Measurements from ENCODE around the gene LRWD1. TPM values are rescaled to one million over a fixed set of nuclear protein-coding genes. Genes with fewer than 3 reads are reported as not detected.
A peak's percentile ranks its signal among the peaks of the same experiment; 100 is the strongest.

The LRWD1 gene
- total RNA-seq, 1 experiment from 2014 or later = 15.2 TPM

- Histone ChIP-seq H3K27me3 (ENCODE audit: low read length) (no peaks in the 10 kb centered on the region), H4K20me1 (ENCODE audit: insufficient read depth, low read depth, low read length) (no peaks in the 10 kb centered on the region), H3K9ac (ENCODE audit: low read length) (no peak overlapping the region), H3K4me2 (ENCODE audit: low read depth, low read length, poor library complexity, severe bottlenecking) (no peak overlapping the region), H2AFZ (ENCODE audit: low read length) (no peak overlapping the region), H3K9me3 (ENCODE audit: low read length) (no peaks in the 10 kb centered on the region), H3K79me2 (ENCODE audit: low read length) (peaks cover 6% of the 10 kb centered on the region; the same call in 1 of the 2 replicates), H3K4me3 (ENCODE audit: low read length) (no peak overlapping the region), H3K27ac (ENCODE audit: low read length) (no peak overlapping the region), H3K36me3 (ENCODE audit: insufficient read depth, low read length) (no peaks in the 10 kb centered on the region; the same call in 1 of the 2 replicates), H3K4me1 (ENCODE audit: low read length) (no peaks in the 10 kb centered on the region), H3K9me2 (replicated peaks; ENCODE audit: insufficient read depth, low read length) (no peaks in the 10 kb centered on the region)
- no peak for DNase-seq
Observed at GRCh38 chr7:102457352-102457924, 7.3 kb upstream of the LRWD1 start.

GRCh38 chr7:102459221-102459844, 5.5 kb upstream of the LRWD1 start:
- Histone ChIP-seq H3K27ac (ENCODE audit: low read length) (no peak overlapping the region), H3K36me3 (ENCODE audit: insufficient read depth, low read length) (no peaks in the 10 kb centered on the region; the same call in 1 of the 2 replicates), H3K4me2 (ENCODE audit: low read depth, low read length, poor library complexity, severe bottlenecking) (no peak overlapping the region), H3K79me2 (ENCODE audit: low read length) (peaks cover 23% of the 10 kb centered on the region), H4K20me1 (ENCODE audit: insufficient read depth, low read depth, low read length) (no peaks in the 10 kb centered on the region), H3K4me1 (ENCODE audit: low read length) (peaks cover 9% of the 10 kb centered on the region), H3K27me3 (ENCODE audit: low read length) (no peaks in the 10 kb centered on the region), H2AFZ (ENCODE audit: low read length) (no peak overlapping the region), H3K9ac (ENCODE audit: low read length) (no peak overlapping the region), H3K4me3 (ENCODE audit: low read length) (no peak overlapping the region), H3K9me2 (replicated peaks; ENCODE audit: insufficient read depth, low read length) (no peaks in the 10 kb centered on the region), H3K9me3 (ENCODE audit: low read length) (no peaks in the 10 kb centered on the region)
- DNase-seq = no peak

GRCh38 chr7:102460467-102460866, 4.3 kb upstream of the LRWD1 start:
- Histone ChIP-seq H3K9me2 (replicated peaks; ENCODE audit: insufficient read depth, low read length) (no peaks in the 10 kb centered on the region), H3K9me3 (ENCODE audit: low read length) (no peaks in the 10 kb centered on the region), H3K4me1 (ENCODE audit: low read length) (peaks cover 12% of the 10 kb centered on the region), H3K36me3 (ENCODE audit: insufficient read depth, low read length) (no peaks in the 10 kb centered on the region; the same call in 1 of the 2 replicates), H4K20me1 (ENCODE audit: insufficient read depth, low read depth, low read length) (no peaks in the 10 kb centered on the region), H3K27me3 (ENCODE audit: low read length) (no peaks in the 10 kb centered on the region), H3K9ac (ENCODE audit: low read length) (no peak overlapping the region), H3K79me2 (ENCODE audit: low read length) (peaks cover 26% of the 10 kb centered on the region), H3K4me3 (ENCODE audit: low read length) (no peak overlapping the region), H2AFZ (ENCODE audit: low read length) (no peak overlapping the region), H3K27ac (ENCODE audit: low read length) (no peak overlapping the region), H3K4me2 (ENCODE audit: low read depth, low read length, poor library complexity, severe bottlenecking) (no peak overlapping the region)
- DNase-seq = no peak

GRCh38 chr7:102463841-102464576, 775 bp upstream of the LRWD1 start:
- peak overlapping the region; percentile 99 for H3K4me2 ChIP-seq (ENCODE audit: low read depth, low read length, poor library complexity, severe bottlenecking)
- peak overlapping the region; percentile 99 for H2AFZ ChIP-seq (ENCODE audit: low read length)
- no peaks in the 10 kb centered on the region for H3K36me3 ChIP-seq (ENCODE audit: insufficient read depth, low read length)
- no peaks in the 10 kb centered on the region for H3K27me3 ChIP-seq (ENCODE audit: low read length)
- peak overlapping the region; percentile 100 for H3K4me3 ChIP-seq (ENCODE audit: low read length)
- peak overlapping the region; percentile 41; the same call in 1 of the 2 replicates for H3K27ac ChIP-seq (ENCODE audit: low read length)
- H3K4me1 ChIP-seq (ENCODE audit: low read length) = peaks cover 26% of the 10 kb centered on the region
- H3K79me2 ChIP-seq (ENCODE audit: low read length) = peaks cover 26% of the 10 kb centered on the region
- H3K9me3 ChIP-seq (ENCODE audit: low read length) = no peaks in the 10 kb centered on the region
- peak; percentile 55 for DNase-seq
- H3K9me2 ChIP-seq (replicated peaks; ENCODE audit: insufficient read depth, low read length) = no peaks in the 10 kb centered on the region
- peak overlapping the region; percentile 97 for H3K9ac ChIP-seq (ENCODE audit: low read length)
- H4K20me1 ChIP-seq (ENCODE audit: insufficient read depth, low read depth, low read length) = peaks cover 3% of the 10 kb centered on the region; the same call in 1 of the 2 replicates

GRCh38 chr7:102466097-102466496, 1.3 kb downstream of the LRWD1 start:
- Histone ChIP-seq H3K9me2 (replicated peaks; ENCODE audit: insufficient read depth, low read length) (no peaks in the 10 kb centered on the region), H3K9ac (ENCODE audit: low read length) (peak overlapping the region; percentile 97), H3K36me3 (ENCODE audit: insufficient read depth, low read length) (no peaks in the 10 kb centered on the region), H3K4me3 (ENCODE audit: low read length) (peak overlapping the region; percentile 100), H3K27me3 (ENCODE audit: low read length) (no peaks in the 10 kb centered on the region), H3K27ac (ENCODE audit: low read length) (no peak overlapping the region), H3K9me3 (ENCODE audit: low read length) (no peaks in the 10 kb centered on the region), H3K4me2 (ENCODE audit: low read depth, low read length, poor library complexity, severe bottlenecking) (peak overlapping the region; percentile 99), H2AFZ (ENCODE audit: low read length) (no peak overlapping the region), H3K4me1 (ENCODE audit: low read length) (peaks cover 26% of the 10 kb centered on the region), H3K79me2 (ENCODE audit: low read length) (peaks cover 26% of the 10 kb centered on the region), H4K20me1 (ENCODE audit: insufficient read depth, low read depth, low read length) (peaks cover 3% of the 10 kb centered on the region; the same call in 1 of the 2 replicates)
- DNase-seq = no peak

GRCh38 chr7:102467581-102468477, 3.0 kb downstream of the LRWD1 start:
- Histone ChIP-seq H3K79me2 (ENCODE audit: low read length) (peaks cover 17% of the 10 kb centered on the region), H2AFZ (ENCODE audit: low read length) (no peak overlapping the region), H3K4me1 (ENCODE audit: low read length) (peaks cover 26% of the 10 kb centered on the region), H3K27ac (ENCODE audit: low read length) (no peak overlapping the region), H3K4me2 (ENCODE audit: low read depth, low read length, poor library complexity, severe bottlenecking) (no peak overlapping the region), H3K36me3 (ENCODE audit: insufficient read depth, low read length) (no peaks in the 10 kb centered on the region), H3K27me3 (ENCODE audit: low read length) (no peaks in the 10 kb centered on the region), H3K9me3 (ENCODE audit: low read length) (no peaks in the 10 kb centered on the region), H3K9me2 (replicated peaks; ENCODE audit: insufficient read depth, low read length) (no peaks in the 10 kb centered on the region), H4K20me1 (ENCODE audit: insufficient read depth, low read depth, low read length) (peaks cover 3% of the 10 kb centered on the region; the same call in 1 of the 2 replicates), H3K9ac (ENCODE audit: low read length) (no peak overlapping the region), H3K4me3 (ENCODE audit: low read length) (no peak overlapping the region)
- DNase-seq = no peak

GRCh38 chr7:102468478-102469350, 3.9 kb downstream of the LRWD1 start:
- Histone ChIP-seq H3K9ac (ENCODE audit: low read length) (no peak overlapping the region), H4K20me1 (ENCODE audit: insufficient read depth, low read depth, low read length) (peaks cover 3% of the 10 kb centered on the region), H3K27ac (ENCODE audit: low read length) (no peak overlapping the region), H3K9me2 (replicated peaks; ENCODE audit: insufficient read depth, low read length) (no peaks in the 10 kb centered on the region), H3K4me3 (ENCODE audit: low read length) (no peak overlapping the region), H3K4me2 (ENCODE audit: low read depth, low read length, poor library complexity, severe bottlenecking) (no peak overlapping the region), H3K9me3 (ENCODE audit: low read length) (no peaks in the 10 kb centered on the region), H3K36me3 (ENCODE audit: insufficient read depth, low read length) (0 out of 2 replicates have a peak, but pooled peaks cover 3% of the 10 kb centered on the region), H3K27me3 (ENCODE audit: low read length) (no peaks in the 10 kb centered on the region), H2AFZ (ENCODE audit: low read length) (no peak overlapping the region), H3K4me1 (ENCODE audit: low read length) (peaks cover 26% of the 10 kb centered on the region), H3K79me2 (ENCODE audit: low read length) (peaks cover 9% of the 10 kb centered on the region)
- DNase-seq = no peak

All from Karpas-422 (cell line).